ENCODE data around the gene RNF130. TPM values are rescaled to one million over a fixed set of nuclear protein-coding genes. Genes with fewer than 3 reads are reported as not detected.

The RNF130 gene
- total RNA-seq, 1 donor from 2014 or later, result 10.0 TPM

GRCh38 chr5:179953987-179954386, 117.6 kb downstream of the RNF130 start:
- no peak overlapping the region for H3K4me3 Mint-ChIP-seq (ENCODE audit: low read depth)
- intact Hi-C loops (cut with micrococcal nuclease), result no loop called here
- no peaks in the 10 kb centered on the region for H3K9me3 Mint-ChIP-seq
- no peak overlapping the region for H3K27ac Mint-ChIP-seq
- H3K36me3 Mint-ChIP-seq (ENCODE audit: low read depth), result no peaks in the 10 kb centered on the region
- H3K27me3 Mint-ChIP-seq (ENCODE audit: low read depth), result no peaks in the 10 kb centered on the region
- DNase-seq (ENCODE audit: low spot score), result no peak
- H3K4me1 Mint-ChIP-seq (ENCODE audit: low read depth), result no peaks in the 10 kb centered on the region

DNA sequence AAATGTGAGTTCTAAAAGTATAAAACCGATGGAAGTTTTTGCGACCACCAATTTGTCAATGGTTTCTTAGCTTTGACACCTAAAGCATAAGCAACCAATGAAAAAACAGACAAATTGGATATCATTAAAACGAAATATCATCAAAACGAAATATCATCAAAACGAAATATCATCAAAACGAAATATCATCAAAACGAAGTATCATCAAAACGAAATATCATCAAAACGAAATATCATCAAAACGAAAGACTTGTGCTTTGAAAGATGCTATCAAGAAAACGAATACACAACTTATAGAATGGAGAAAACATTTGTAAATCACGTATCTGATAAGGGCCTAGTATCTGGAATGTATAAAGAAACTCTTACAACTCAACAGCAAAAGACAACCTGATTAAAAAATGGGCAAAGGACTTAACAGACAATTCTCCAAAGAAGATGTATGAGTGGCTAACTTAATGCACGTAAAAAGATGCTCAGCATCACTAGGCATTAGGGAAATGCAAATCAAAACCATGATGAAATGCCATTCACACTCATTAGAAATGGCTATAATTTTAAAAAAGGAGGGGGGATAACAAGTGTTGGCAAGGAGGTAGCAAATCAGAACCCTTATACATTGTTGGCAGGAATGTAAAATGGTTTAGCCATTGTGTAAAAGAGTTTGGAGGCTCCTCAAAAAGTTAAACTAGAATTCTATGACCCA, 134.4 kb downstream of the RNF130 start:
- no peak for DNase-seq (ENCODE audit: low spot score)
- Mint-ChIP-seq H3K36me3 (ENCODE audit: low read depth) (no peaks in the 10 kb centered on the region), H3K4me3 (ENCODE audit: low read depth) (no peak overlapping the region), H3K4me1 (ENCODE audit: low read depth) (no peaks in the 10 kb centered on the region), H3K27me3 (ENCODE audit: low read depth) (peaks cover 11% of the 10 kb centered on the region), H3K9me3 (no peaks in the 10 kb centered on the region), H3K27ac (no peak overlapping the region)
- intact Hi-C loops (cut with micrococcal nuclease), result no loop called here

DNA sequence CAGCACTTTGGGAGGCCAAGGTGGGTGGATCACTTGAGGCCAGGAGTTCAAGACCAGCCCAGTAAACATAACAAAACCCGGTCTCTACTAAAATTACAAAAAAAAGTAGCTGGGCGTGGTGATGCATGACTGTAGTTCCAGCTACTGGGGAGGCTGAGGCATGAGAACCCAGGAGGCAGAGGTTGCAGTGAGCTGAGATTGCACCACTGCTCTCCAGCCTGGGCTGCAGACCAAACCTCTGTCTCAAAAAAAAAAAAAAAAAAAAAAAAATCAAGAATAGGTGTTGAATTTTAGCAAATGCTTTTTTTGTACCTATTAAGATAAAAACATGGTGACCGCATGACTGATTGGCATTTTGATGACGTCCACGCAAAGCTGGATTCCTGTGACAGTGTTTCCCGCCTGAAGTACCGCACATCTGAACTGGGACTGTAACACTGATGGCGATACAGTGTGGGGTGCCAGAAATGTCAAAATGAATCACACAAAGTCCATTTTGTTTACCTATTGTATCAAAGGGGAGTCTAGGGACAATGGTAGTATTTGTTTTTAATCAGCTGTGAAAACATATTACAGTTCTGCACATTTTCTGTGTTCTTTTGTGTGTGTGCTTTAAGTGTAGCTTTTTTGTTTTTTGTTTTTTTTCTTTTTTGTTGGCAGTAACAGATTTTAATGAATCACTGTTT, 140.6 kb downstream of the RNF130 start:
- intact Hi-C loops (cut with micrococcal nuclease), result no loop called here
- H3K36me3 Mint-ChIP-seq (ENCODE audit: low read depth), result no peaks in the 10 kb centered on the region
- peaks cover 2% of the 10 kb centered on the region for H3K27me3 Mint-ChIP-seq (ENCODE audit: low read depth)
- DNase-seq (ENCODE audit: low spot score), result no peak
- H3K27ac Mint-ChIP-seq, result no peak overlapping the region
- H3K4me1 Mint-ChIP-seq (ENCODE audit: low read depth), result no peaks in the 10 kb centered on the region
- H3K9me3 Mint-ChIP-seq, result no peaks in the 10 kb centered on the region
- no peak overlapping the region for H3K4me3 Mint-ChIP-seq (ENCODE audit: low read depth)

DNA sequence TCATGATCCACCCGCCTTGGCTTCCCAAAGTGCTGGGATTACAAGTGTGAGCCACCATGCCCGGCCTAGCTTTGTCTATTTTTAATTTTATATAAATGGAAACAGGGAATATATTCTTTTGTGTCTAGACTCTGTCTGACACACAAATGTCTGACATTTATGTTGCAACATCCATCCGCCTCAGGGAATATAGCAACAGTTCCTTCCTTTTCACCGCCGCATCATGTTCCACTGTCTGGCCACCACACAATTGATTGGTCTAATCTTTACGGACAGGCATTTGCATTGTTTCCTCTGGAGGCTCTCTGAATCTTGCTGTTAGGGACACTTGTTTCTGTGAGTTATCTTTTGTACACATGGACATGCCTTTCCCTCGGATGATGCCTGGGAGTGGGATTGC, 143.7 kb downstream of the RNF130 start:
- intact Hi-C loops (cut with micrococcal nuclease), result no loop called here

GRCh38 chr5:179926657-179927056, 144.9 kb downstream of the RNF130 start:
- intact Hi-C loops (cut with micrococcal nuclease), result no loop called here
- DNase-seq (ENCODE audit: low spot score), result no peak
- H3K27ac Mint-ChIP-seq, result no peak overlapping the region
- no peaks in the 10 kb centered on the region for H3K36me3 Mint-ChIP-seq (ENCODE audit: low read depth)
- no peaks in the 10 kb centered on the region for H3K9me3 Mint-ChIP-seq
- H3K27me3 Mint-ChIP-seq (ENCODE audit: low read depth), result no peaks in the 10 kb centered on the region
- no peaks in the 10 kb centered on the region for H3K4me1 Mint-ChIP-seq (ENCODE audit: low read depth)
- H3K4me3 Mint-ChIP-seq (ENCODE audit: low read depth), result no peak overlapping the region

More for the DNA sequence above, 143.7 kb downstream of the RNF130 start:
- no peak for DNase-seq (ENCODE audit: low spot score)
- H3K27ac Mint-ChIP-seq, result no peak overlapping the region
- no peaks in the 10 kb centered on the region for H3K9me3 Mint-ChIP-seq
- no peaks in the 10 kb centered on the region for H3K36me3 Mint-ChIP-seq (ENCODE audit: low read depth)
- H3K27me3 Mint-ChIP-seq (ENCODE audit: low read depth), result no peaks in the 10 kb centered on the region
- no peaks in the 10 kb centered on the region for H3K4me1 Mint-ChIP-seq (ENCODE audit: low read depth)
- H3K4me3 Mint-ChIP-seq (ENCODE audit: low read depth), result no peak overlapping the region

DNA sequence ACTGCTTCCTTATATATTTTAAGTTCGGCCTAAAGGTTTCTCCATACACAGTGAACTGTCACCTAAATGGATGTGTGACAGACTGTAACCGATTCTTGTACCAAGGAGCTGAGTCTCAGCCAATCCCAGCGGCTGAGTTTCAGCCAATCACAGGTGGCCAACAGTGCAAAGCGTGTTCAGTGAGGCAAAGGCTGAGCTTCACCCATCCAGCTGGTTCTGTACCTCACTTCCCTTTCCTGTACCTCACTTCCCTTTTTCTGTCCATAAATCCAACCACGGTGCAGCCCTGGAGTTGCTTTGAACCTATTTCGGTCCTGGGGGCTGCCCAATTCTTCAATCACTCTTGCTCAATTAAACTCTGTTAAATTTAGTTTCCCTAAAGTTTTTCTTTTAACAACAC, 148.1 kb downstream of the RNF130 start:
- H3K4me1 Mint-ChIP-seq (ENCODE audit: low read depth), result no peaks in the 10 kb centered on the region
- no peaks in the 10 kb centered on the region for H3K36me3 Mint-ChIP-seq (ENCODE audit: low read depth)
- no peaks in the 10 kb centered on the region for H3K9me3 Mint-ChIP-seq
- DNase-seq (ENCODE audit: low spot score), result no peak
- H3K4me3 Mint-ChIP-seq (ENCODE audit: low read depth), result no peak overlapping the region
- H3K27ac Mint-ChIP-seq, result no peak overlapping the region
- intact Hi-C loops (cut with micrococcal nuclease), result no loop called here
- no peaks in the 10 kb centered on the region for H3K27me3 Mint-ChIP-seq (ENCODE audit: low read depth)

DNA sequence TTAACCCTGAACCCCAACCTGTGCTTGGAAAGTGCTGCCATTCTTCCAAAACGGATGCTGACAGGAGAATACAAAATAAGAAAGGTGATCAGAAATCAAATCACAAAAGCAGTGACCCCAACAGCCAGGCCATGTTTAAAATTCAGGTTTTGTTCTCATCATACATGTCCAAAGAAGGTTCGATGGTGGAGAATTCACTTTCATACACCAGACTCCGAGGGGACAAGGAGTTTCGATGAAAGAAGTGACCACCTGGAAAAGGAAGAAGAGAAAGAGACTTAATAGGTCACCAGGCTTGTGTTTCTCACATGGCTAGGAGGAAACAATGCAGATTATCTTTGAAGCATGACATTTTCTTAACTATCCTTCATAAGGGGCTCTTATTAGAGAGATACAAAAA, 151.4 kb downstream of the RNF130 start:
- Mint-ChIP-seq H3K9me3 (no peaks in the 10 kb centered on the region), H3K36me3 (ENCODE audit: low read depth) (no peaks in the 10 kb centered on the region), H3K27me3 (ENCODE audit: low read depth) (no peaks in the 10 kb centered on the region), H3K4me3 (ENCODE audit: low read depth) (no peak overlapping the region), H3K27ac (no peak overlapping the region), H3K4me1 (ENCODE audit: low read depth) (no peaks in the 10 kb centered on the region)
- DNase-seq (ENCODE audit: low spot score), result no peak
- intact Hi-C loops (cut with micrococcal nuclease), result no loop called here

- intact Hi-C loops (cut with micrococcal nuclease), result no loop called here
- Mint-ChIP-seq H3K4me1 (ENCODE audit: low read depth) (no peaks in the 10 kb centered on the region), H3K4me3 (ENCODE audit: low read depth) (no peak overlapping the region), H3K27ac (no peak overlapping the region), H3K9me3 (no peaks in the 10 kb centered on the region), H3K27me3 (ENCODE audit: low read depth) (no peaks in the 10 kb centered on the region), H3K36me3 (ENCODE audit: low read depth) (no peaks in the 10 kb centered on the region)
- no peak for DNase-seq (ENCODE audit: low spot score)
Measured at GRCh38 chr5:179919487-179920060, 152.0 kb downstream of the RNF130 start.

- H3K36me3 Mint-ChIP-seq (ENCODE audit: low read depth), result no peaks in the 10 kb centered on the region
- H3K27ac Mint-ChIP-seq, result no peak overlapping the region
- no peaks in the 10 kb centered on the region for H3K27me3 Mint-ChIP-seq (ENCODE audit: low read depth)
- intact Hi-C loops (cut with micrococcal nuclease), result no loop called here
- H3K9me3 Mint-ChIP-seq, result no peaks in the 10 kb centered on the region
- no peak for DNase-seq (ENCODE audit: low spot score)
- no peak overlapping the region for H3K4me3 Mint-ChIP-seq (ENCODE audit: low read depth)
- no peaks in the 10 kb centered on the region for H3K4me1 Mint-ChIP-seq (ENCODE audit: low read depth)
Measured at GRCh38 chr5:179918742-179919486, 152.6 kb downstream of the RNF130 start.

GRCh38 chr5:179916523-179916922, 155.0 kb downstream of the RNF130 start:
- H3K4me1 Mint-ChIP-seq (ENCODE audit: low read depth), result no peaks in the 10 kb centered on the region
- no peaks in the 10 kb centered on the region for H3K36me3 Mint-ChIP-seq (ENCODE audit: low read depth)
- DNase-seq (ENCODE audit: low spot score), result no peak
- H3K27me3 Mint-ChIP-seq (ENCODE audit: low read depth), result no peaks in the 10 kb centered on the region
- intact Hi-C loops (cut with micrococcal nuclease), result no loop called here
- no peaks in the 10 kb centered on the region for H3K9me3 Mint-ChIP-seq
- no peak overlapping the region for H3K4me3 Mint-ChIP-seq (ENCODE audit: low read depth)
- H3K27ac Mint-ChIP-seq, result no peak overlapping the region

GRCh38 chr5:179915406-179915935, 156.1 kb downstream of the RNF130 start:
- no peaks in the 10 kb centered on the region for H3K4me1 Mint-ChIP-seq (ENCODE audit: low read depth)
- intact Hi-C loops (cut with micrococcal nuclease), result no loop called here
- no peak for DNase-seq (ENCODE audit: low spot score)
- no peak overlapping the region for H3K27ac Mint-ChIP-seq
- no peaks in the 10 kb centered on the region for H3K27me3 Mint-ChIP-seq (ENCODE audit: low read depth)
- H3K36me3 Mint-ChIP-seq (ENCODE audit: low read depth), result no peaks in the 10 kb centered on the region
- H3K4me3 Mint-ChIP-seq (ENCODE audit: low read depth), result no peak overlapping the region
- no peaks in the 10 kb centered on the region for H3K9me3 Mint-ChIP-seq

GRCh38 chr5:179914032-179914755, 157.4 kb downstream of the RNF130 start:
- no peaks in the 10 kb centered on the region for H3K4me1 Mint-ChIP-seq (ENCODE audit: low read depth)
- H3K27ac Mint-ChIP-seq, result no peak overlapping the region

More at GRCh38 chr5:179914032-179914755, 157.4 kb downstream of the RNF130 start:
- no peaks in the 10 kb centered on the region for H3K9me3 Mint-ChIP-seq
- intact Hi-C loops (cut with micrococcal nuclease), result no loop called here
- no peak overlapping the region for H3K4me3 Mint-ChIP-seq (ENCODE audit: low read depth)
- DNase-seq (ENCODE audit: low spot score), result no peak
- H3K36me3 Mint-ChIP-seq (ENCODE audit: low read depth), result no peaks in the 10 kb centered on the region
- H3K27me3 Mint-ChIP-seq (ENCODE audit: low read depth), result no peaks in the 10 kb centered on the region

Measured in activated T-helper 2 cell treated with anti-CD3 and anti-CD28 coated beads, Interferon-gamma antibody, Interleukin-2, Interleukin-4, amounts not matched to agents 10 μg/mL and 5 μg/mL and 100 μg/mL, durations not matched to agents 14 hours and 24 hours and 36 hours (primary cell).